HCT116 (cell line): Measurements from ENCODE around the gene ATP8B4. TPM values are rescaled to one million over a fixed set of nuclear protein-coding genes. Genes with fewer than 3 reads are reported as not detected.

Source experiments
- ATAC-seq: fragments of 200-7000 bp; cut with Tn5 transposase; 2 replicates; pipeline ENCODE4 v1.9.1; 2020; ENCODE audit warnings: mild to moderate bottlenecking, moderate library complexity
- BruUV-seq: library from RNA; stranded (reverse); fragments of 400-500 nt; replicated peaks from 2 replicates; lab custom pipeline; 2021; lab: Mats Ljungman, UMichigan
- CTCF ChIA-PET: fragments of 300-600 bp; sonication (Branson Sonifier 250); formaldehyde crosslinking; loops from one replicate; lab custom pipeline; 2021; ENCODE audit warnings: antibody characterized with exemption; lab: Charles Lee
- POLR2A ChIA-PET: fragments of 300-600, 350-600 bp; sonication (Branson Sonifier 250); formaldehyde crosslinking; loops from one replicate; lab custom pipeline; 2021; ENCODE audit warnings: antibody characterized with exemption; lab: Charles Lee
- RAD21 ChIA-PET, 2 experiments: fragments of 300-600 bp; sonication (Branson Sonifier 250); formaldehyde crosslinking; loops; one replicate each; lab custom pipeline; 2023; ENCODE audit warnings: low total read pairs in 2 of 2; ENCODE audit not compliant: uncharacterized antibody in 2 of 2, unreplicated experiment in 2 of 2, low non-redundant PET in 1 of 2; lab: Charles Lee
- DNase-seq: peaks from one replicate; pipeline ENCODE4 v3.0.0-alpha.2; 2010; ENCODE audit warnings: low read depth, low spot score
- H2AFZ ChIP-seq: fragments of 200-600 bp; shearing (Covaris generic), sonication (generic); 2 replicates; pipeline ENCODE4 v1.6.1; 2017; ENCODE audit warnings: low read depth, mixed run types, mixed read lengths, antibody characterized with exemption, low read length; ENCODE audit not compliant: poor library complexity, severe bottlenecking
- H3K27ac ChIP-seq: 2 replicates; pipeline ENCODE4 v1.5.1; 2012; ENCODE audit warnings: low read depth, low read length
- H3K27me3 ChIP-seq: fragments of 200-600 bp; sonication (generic); 2 replicates; pipeline ENCODE4 v1.6.1; 2016; ENCODE audit warnings: mixed run types, low read length, mixed read lengths; ENCODE audit not compliant: insufficient read depth
- H3K36me3 ChIP-seq, 2 experiments: fragments of 200-500 bp in 1 of 2; fragments of 200-600 bp in 1 of 2; sonication (Bioruptor generic) in 1 of 2; sonication (generic) in 1 of 2; 2 replicates each; pipeline versions ENCODE4 v1.5.1 to v1.6.1; 2014 to 2016; ENCODE audit warnings: low read length in 2 of 2, inconsistent platforms in 1 of 2, mixed read lengths in 1 of 2, mixed run types in 1 of 2; ENCODE audit not compliant: insufficient read depth in 2 of 2, control insufficient read depth in 1 of 2
- H3K4me1 ChIP-seq, 2 experiments: fragments of 200-600 bp in 1 of 2; sonication (generic) in 1 of 2; 2 replicates each; pipeline versions ENCODE4 v1.5.1 to v1.6.1; 2012 to 2017; ENCODE audit warnings: low read length in 2 of 2, inconsistent platforms in 1 of 2, mild to moderate bottlenecking in 1 of 2, mixed read lengths in 1 of 2, mixed run types in 1 of 2, moderate library complexity in 1 of 2; ENCODE audit not compliant: insufficient read depth in 2 of 2, control insufficient read depth in 1 of 2
- H3K4me2 ChIP-seq: fragments of 200-600 bp; sonication (generic); 2 replicates; pipeline ENCODE4 v1.6.1; 2017; ENCODE audit warnings: mixed run types, low read length, mixed read lengths
- H3K4me3 ChIP-seq, 2 experiments: fragments of 200-600 bp in 1 of 2; sonication (generic) in 1 of 2; replicated peaks in 1 of 2; 2 replicates each; pipeline ENCODE4 v1.5.1; 2011 to 2016; ENCODE audit warnings: low read length in 2 of 2, control low read depth in 1 of 2, low read depth in 1 of 2, mild to moderate bottlenecking in 1 of 2, mixed read lengths in 1 of 2, mixed run types in 1 of 2
- H3K79me2 ChIP-seq: fragments of 200-600 bp; sonication (generic); 2 replicates; pipeline ENCODE4 v1.6.1; 2017; ENCODE audit warnings: mild to moderate bottlenecking, mixed run types, low read length, moderate library complexity, mixed read lengths; ENCODE audit not compliant: insufficient read depth
- H3K9ac ChIP-seq: fragments of 200-600 bp; sonication (generic); 2 replicates; pipeline ENCODE4 v1.6.1; 2016; ENCODE audit warnings: low read length, mixed read lengths
- H3K9me2 ChIP-seq: fragments of 200-600 bp; sonication (generic), shearing (Covaris generic); 2 replicates; pipeline ENCODE4 v1.6.1; 2017; ENCODE audit warnings: mixed run types, mild to moderate bottlenecking, moderate library complexity; ENCODE audit not compliant: insufficient read depth
- H3K9me3 ChIP-seq, 2 experiments: fragments of 200-500 bp in 1 of 2; fragments of 200-600 bp in 1 of 2; sonication (Bioruptor generic) in 1 of 2; sonication (generic) in 1 of 2; 2 replicates each; pipeline ENCODE4 v1.6.1; 2014 to 2017; ENCODE audit warnings: low read length in 2 of 2, mixed read lengths in 2 of 2, inconsistent platforms in 1 of 2, low read depth in 1 of 2, mild to moderate bottlenecking in 1 of 2, mixed run types in 1 of 2, moderate library complexity in 1 of 2; ENCODE audit not compliant: control insufficient read depth in 1 of 2, insufficient read depth in 1 of 2
- H4K20me1 ChIP-seq: fragments of 200-600 bp; sonication (generic), shearing (Covaris generic); 2 replicates; pipeline ENCODE4 v1.6.1; 2017; ENCODE audit warnings: mixed run types, mild to moderate bottlenecking, moderate library complexity; ENCODE audit not compliant: insufficient read depth
- CBX3 ChIP-seq: IDR thresholded peaks from 2 replicates; pipeline ENCODE4 v1.6.1; 2012; ENCODE audit warnings: low read depth
- CEBPB ChIP-seq: IDR thresholded peaks from 2 replicates; pipeline ENCODE4 v1.6.1; 2012; ENCODE audit warnings: low read depth
- EGR1 ChIP-seq: IDR thresholded peaks from 2 replicates; pipeline ENCODE4 v1.6.1; 2012; ENCODE audit warnings: low read depth
- ELF1 ChIP-seq: IDR thresholded peaks from 2 replicates; pipeline ENCODE4 v1.6.1; 2012; ENCODE audit warnings: low read depth, borderline replicate concordance
- EZH2 ChIP-seq: fragments of 200-600 bp; sonication (generic); IDR thresholded peaks from 2 replicates; pipeline ENCODE4 v1.6.1; 2017; ENCODE audit warnings: antibody characterized with exemption, mixed run types
- EZH2phosphoT487 ChIP-seq: fragments of 200-600 bp; IDR thresholded peaks from 2 replicates; pipeline ENCODE4 v1.6.1; 2018; ENCODE audit warnings: antibody characterized with exemption, borderline replicate concordance
- FOSL1 ChIP-seq: IDR thresholded peaks from 2 replicates; pipeline ENCODE4 v1.6.1; 2012; ENCODE audit warnings: low read depth
- JUND ChIP-seq: IDR thresholded peaks from 2 replicates; pipeline ENCODE4 v1.6.1; 2012
- POLR2A ChIP-seq: IDR thresholded peaks from 2 replicates; pipeline ENCODE4 v1.7.0; 2011; ENCODE audit warnings: borderline replicate concordance; ENCODE audit not compliant: insufficient read depth, insufficient read length; ENCODE audit errors: extremely low read depth
- RAD21 ChIP-seq: IDR thresholded peaks from 2 replicates; pipeline ENCODE4 v1.6.1; 2012; ENCODE audit warnings: low read depth, mild to moderate bottlenecking
- SP1 ChIP-seq: IDR thresholded peaks from 2 replicates; pipeline ENCODE4 v1.6.1; 2012; ENCODE audit warnings: low read depth
- YY1 ChIP-seq: IDR thresholded peaks from 2 replicates; pipeline ENCODE4 v1.6.1; 2011; ENCODE audit warnings: low read length, low read depth, moderate library complexity, mild to moderate bottlenecking; ENCODE audit not compliant: insufficient replicate concordance; ENCODE audit errors: extremely low read depth
- ZFX ChIP-seq: fragments of 450-650 bp; IDR thresholded peaks from 2 replicates; pipeline ENCODE4 v1.6.1; 2017
- intact Hi-C: fragments of 100-400 bp; cut with micrococcal nuclease; formaldehyde crosslinking; loops from 2 replicates; pipeline ENCODE4 v1.10.0; 2022
- total RNA-seq: library from RNA; stranded (reverse); gene quantifications from one replicate; pipeline ENCODE4 v1.2.1, GENCODE V29; 2021; ENCODE audit not compliant: unreplicated experiment
- TF ChIP-seq, protein P1 (sequence below), 3 experiments: fragments of 200-600 bp in 1 of 3; sonication (generic) in 1 of 3; IDR thresholded peaks in 2 of 3; conservative IDR thresholded peaks in 1 of 3; 2 replicates each; pipeline ENCODE4 v1.5.1; 2012 to 2017; ENCODE audit warnings: low read depth in 2 of 3, low read length in 2 of 3, antibody characterized with exemption in 1 of 3, borderline replicate concordance in 1 of 3, control low read depth in 1 of 3, mild to moderate bottlenecking in 1 of 3, mixed read lengths in 1 of 3, mixed run types in 1 of 3, moderate library complexity in 1 of 3; ENCODE audit not compliant: insufficient read depth in 1 of 3

ATP8B4 gene
- total RNA-seq, 1 experiment from 2014 or later, result 0.25 TPM

DNA sequence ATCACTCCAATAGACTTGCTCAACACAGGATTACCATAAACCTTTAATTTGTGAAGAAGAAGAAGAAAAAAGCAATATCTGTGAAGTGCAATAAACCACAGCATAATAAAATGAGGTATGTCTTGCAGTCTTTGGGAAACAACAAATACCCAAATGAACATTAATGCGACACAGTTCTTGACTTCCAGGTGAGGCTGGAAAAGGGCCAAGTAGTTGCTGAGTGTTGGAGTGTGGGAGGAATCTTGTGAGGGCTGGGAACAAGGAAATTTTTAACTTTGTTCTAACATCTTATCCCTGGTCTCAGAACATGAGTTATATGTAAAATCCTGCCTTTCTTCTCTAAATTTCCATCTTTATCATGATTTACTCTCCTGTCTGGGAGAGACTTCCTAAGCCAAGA lies 291.7 kb downstream of the ATP8B4 start:
- POLR2A ChIA-PET, result no interaction called here
- Histone ChIP-seq H3K27ac (no peak overlapping the region), H3K79me2 (no peaks in the 10 kb centered on the region), H3K4me3 (no peak overlapping the region), H3K9me2 (no peaks in the 10 kb centered on the region), H3K4me2 (no peak overlapping the region), H3K9ac (no peak overlapping the region), H4K20me1 (no peaks in the 10 kb centered on the region), H3K9me3 (no peaks in the 10 kb centered on the region), H2AFZ (no peak overlapping the region), H3K4me1 (no peaks in the 10 kb centered on the region), H3K36me3 (no peaks in the 10 kb centered on the region), H3K27me3 (no peaks in the 10 kb centered on the region)
- ATAC-seq, result no peak
- RAD21 ChIA-PET, result no interaction called here
- CTCF ChIA-PET, result no interaction called here
- TF ChIP-seq JUND, result no peak
- TF ChIP-seq, protein P1, sequence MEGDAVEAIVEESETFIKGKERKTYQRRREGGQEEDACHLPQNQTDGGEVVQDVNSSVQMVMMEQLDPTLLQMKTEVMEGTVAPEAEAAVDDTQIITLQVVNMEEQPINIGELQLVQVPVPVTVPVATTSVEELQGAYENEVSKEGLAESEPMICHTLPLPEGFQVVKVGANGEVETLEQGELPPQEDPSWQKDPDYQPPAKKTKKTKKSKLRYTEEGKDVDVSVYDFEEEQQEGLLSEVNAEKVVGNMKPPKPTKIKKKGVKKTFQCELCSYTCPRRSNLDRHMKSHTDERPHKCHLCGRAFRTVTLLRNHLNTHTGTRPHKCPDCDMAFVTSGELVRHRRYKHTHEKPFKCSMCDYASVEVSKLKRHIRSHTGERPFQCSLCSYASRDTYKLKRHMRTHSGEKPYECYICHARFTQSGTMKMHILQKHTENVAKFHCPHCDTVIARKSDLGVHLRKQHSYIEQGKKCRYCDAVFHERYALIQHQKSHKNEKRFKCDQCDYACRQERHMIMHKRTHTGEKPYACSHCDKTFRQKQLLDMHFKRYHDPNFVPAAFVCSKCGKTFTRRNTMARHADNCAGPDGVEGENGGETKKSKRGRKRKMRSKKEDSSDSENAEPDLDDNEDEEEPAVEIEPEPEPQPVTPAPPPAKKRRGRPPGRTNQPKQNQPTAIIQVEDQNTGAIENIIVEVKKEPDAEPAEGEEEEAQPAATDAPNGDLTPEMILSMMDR (IDR thresholded peaks at IDR 0.05 in 2 of 3, conservative IDR thresholded peaks at IDR 0.05 in 1 of 3; ENCODE audit: borderline replicate concordance in 1 of 3, insufficient read depth in 1 of 3, low read depth in 2 of 3, low read length in 2 of 3), result no peak
- no TSS peak for BruUV-seq
- intact Hi-C loops, result no loop called here
- no peak for DNase-seq

DNA sequence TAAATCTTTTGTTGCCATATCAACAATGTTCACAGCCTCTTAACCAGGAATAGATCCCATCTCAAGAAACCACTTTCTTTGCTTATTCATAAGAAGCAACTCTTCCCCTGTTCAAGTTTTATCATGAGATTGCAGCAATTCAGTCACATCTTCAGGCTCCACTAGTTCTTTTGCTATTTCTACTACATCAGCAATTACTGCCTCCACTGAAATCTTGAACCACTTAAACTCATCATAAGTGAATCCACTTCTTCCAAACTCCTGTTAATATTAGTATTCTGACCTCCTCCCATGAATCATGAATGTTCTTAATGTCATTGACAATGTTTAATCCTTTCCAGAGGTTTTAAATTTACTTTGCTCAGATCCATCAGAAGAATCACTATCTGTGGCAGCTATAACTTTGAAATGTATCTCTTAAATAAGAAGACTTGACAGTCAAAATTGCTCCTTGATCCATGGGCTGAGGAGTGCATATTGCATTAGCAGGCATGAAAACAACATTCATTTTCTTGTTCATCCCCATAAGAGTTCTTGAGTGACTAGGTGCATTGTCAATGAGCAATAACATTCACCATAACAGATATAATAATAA lies 292.3 kb downstream of the ATP8B4 start:
- Histone ChIP-seq H3K27ac (no peak overlapping the region), H3K36me3 (no peaks in the 10 kb centered on the region), H3K4me2 (no peak overlapping the region), H3K4me1 (no peaks in the 10 kb centered on the region), H3K27me3 (no peaks in the 10 kb centered on the region), H3K79me2 (no peaks in the 10 kb centered on the region), H3K9me2 (no peaks in the 10 kb centered on the region), H2AFZ (no peak overlapping the region), H4K20me1 (no peaks in the 10 kb centered on the region), H3K9me3 (no peaks in the 10 kb centered on the region), H3K4me3 (no peak overlapping the region), H3K9ac (no peak overlapping the region)
- DNase-seq (no peak), ATAC-seq (no peak)
- CTCF ChIA-PET, result no interaction called here
- intact Hi-C loops, result no loop called here
- TF ChIP-seq SP1 (no peak), FOSL1 (no peak), ZFX (no peak), EZH2phosphoT487 (no peak), POLR2A (no peak), CEBPB (no peak), CBX3 (no peak), EZH2 (no peak), ELF1 (no peak), JUND (no peak), EGR1 (no peak), YY1 (no peak), RAD21 (no peak)
- TF ChIP-seq, protein P1 (IDR thresholded peaks at IDR 0.05 in 2 of 3, conservative IDR thresholded peaks at IDR 0.05 in 1 of 3; ENCODE audit: borderline replicate concordance in 1 of 3, insufficient read depth in 1 of 3, low read depth in 2 of 3, low read length in 2 of 3), result no peak
- POLR2A ChIA-PET, result no interaction called here
- BruUV-seq, result no TSS peak
- RAD21 ChIA-PET, result no interaction called here
